ENCODE data around the gene TENT4A.

Gene TENT4A

DNA sequence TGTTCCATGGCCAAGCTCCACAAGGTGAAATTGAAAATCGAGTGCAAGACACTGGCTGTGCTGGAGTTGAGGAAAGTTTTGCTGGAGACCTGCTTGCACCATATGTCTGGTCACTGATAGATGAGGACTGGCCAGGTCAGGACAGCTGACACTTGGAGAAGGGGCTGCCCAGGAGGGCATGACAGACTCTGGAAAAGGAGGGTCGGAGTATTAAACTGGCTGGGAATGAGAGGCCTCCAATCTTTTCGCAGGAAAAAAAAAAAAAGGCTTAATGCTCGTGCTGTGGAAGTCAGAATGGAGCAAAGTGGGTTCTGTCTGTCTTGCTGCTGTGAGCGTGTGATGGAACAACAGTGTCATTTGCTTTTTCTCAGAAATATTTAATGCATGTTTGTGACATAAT is 5.5 kb downstream of the TENT4A start (continued):
- TF ChIP-seq, protein P1, sequence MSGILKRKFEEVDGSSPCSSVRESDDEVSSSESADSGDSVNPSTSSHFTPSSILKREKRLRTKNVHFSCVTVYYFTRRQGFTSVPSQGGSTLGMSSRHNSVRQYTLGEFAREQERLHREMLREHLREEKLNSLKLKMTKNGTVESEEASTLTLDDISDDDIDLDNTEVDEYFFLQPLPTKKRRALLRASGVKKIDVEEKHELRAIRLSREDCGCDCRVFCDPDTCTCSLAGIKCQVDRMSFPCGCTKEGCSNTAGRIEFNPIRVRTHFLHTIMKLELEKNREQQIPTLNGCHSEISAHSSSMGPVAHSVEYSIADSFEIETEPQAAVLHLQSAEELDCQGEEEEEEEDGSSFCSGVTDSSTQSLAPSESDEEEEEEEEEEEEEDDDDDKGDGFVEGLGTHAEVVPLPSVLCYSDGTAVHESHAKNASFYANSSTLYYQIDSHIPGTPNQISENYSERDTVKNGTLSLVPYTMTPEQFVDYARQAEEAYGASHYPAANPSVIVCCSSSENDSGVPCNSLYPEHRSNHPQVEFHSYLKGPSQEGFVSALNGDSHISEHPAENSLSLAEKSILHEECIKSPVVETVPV (CRISPR knock-in tag; IDR thresholded peaks at IDR 0.05) = no peak
- no peak for TF ChIP-seq ZFP3 (CRISPR knock-in tag; IDR thresholded peaks at IDR 0.05)

DNA sequence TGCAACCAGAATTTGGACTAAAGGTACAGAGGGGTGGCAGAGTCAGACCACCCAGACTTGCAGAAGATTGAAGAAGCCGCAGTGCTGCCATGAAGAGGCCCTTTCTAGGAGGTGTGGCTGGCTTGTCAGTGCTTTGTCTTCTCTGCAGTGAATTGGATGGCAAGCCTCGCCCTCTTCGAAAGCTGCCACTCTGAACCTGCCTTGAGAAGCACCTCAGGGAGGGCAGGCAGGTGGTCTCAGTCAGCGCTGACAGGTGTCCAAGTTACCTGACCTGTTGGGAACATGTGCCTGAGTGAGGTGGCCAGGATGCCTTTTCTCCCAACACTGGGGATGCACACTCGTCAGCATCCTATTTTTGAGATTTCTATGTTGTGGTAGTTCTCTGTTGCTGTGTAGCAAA is 6.2 kb downstream of the TENT4A start:
- ATAC-seq = no peak
- TF ChIP-seq ZNF70 (CRISPR knock-in tag; IDR thresholded peaks at IDR 0.05) = no peak
- no peak for TF ChIP-seq ZNF565 (CRISPR knock-in tag; conservative IDR thresholded peaks at IDR 0.05; ENCODE audit: low read depth)
- TF ChIP-seq, protein P2, sequence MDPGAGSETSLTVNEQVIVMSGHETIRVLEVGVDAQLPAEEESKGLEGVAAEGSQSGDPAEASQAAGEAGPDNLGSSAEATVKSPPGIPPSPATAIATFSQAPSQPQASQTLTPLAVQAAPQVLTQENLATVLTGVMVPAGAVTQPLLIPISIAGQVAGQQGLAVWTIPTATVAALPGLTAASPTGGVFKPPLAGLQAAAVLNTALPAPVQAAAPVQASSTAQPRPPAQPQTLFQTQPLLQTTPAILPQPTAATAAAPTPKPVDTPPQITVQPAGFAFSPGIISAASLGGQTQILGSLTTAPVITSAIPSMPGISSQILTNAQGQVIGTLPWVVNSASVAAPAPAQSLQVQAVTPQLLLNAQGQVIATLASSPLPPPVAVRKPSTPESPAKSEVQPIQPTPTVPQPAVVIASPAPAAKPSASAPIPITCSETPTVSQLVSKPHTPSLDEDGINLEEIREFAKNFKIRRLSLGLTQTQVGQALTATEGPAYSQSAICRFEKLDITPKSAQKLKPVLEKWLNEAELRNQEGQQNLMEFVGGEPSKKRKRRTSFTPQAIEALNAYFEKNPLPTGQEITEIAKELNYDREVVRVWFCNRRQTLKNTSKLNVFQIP (CRISPR knock-in tag; IDR thresholded peaks at IDR 0.05; ENCODE audit: borderline replicate concordance, low read depth) = no peak
- TF ChIP-seq, protein P1 (CRISPR knock-in tag; IDR thresholded peaks at IDR 0.05) = no peak
- TF ChIP-seq TCF4 (CRISPR knock-in tag; IDR thresholded peaks at IDR 0.05; ENCODE audit: borderline replicate concordance) = no peak
- TF ChIP-seq GLIS3 (CRISPR knock-in tag; IDR thresholded peaks at IDR 0.05) = no peak
- no peak for TF ChIP-seq CSDC2 (CRISPR knock-in tag; IDR thresholded peaks at IDR 0.05)
- TF ChIP-seq ZC3H10 (CRISPR knock-in tag; IDR thresholded peaks at IDR 0.05) = no peak
- no peak for TF ChIP-seq ISL1 (CRISPR knock-in tag; IDR thresholded peaks at IDR 0.05)
- no peak for TF ChIP-seq ARNTL (CRISPR knock-in tag; IDR thresholded peaks at IDR 0.05; ENCODE audit: borderline replicate concordance, low read depth)

DNA sequence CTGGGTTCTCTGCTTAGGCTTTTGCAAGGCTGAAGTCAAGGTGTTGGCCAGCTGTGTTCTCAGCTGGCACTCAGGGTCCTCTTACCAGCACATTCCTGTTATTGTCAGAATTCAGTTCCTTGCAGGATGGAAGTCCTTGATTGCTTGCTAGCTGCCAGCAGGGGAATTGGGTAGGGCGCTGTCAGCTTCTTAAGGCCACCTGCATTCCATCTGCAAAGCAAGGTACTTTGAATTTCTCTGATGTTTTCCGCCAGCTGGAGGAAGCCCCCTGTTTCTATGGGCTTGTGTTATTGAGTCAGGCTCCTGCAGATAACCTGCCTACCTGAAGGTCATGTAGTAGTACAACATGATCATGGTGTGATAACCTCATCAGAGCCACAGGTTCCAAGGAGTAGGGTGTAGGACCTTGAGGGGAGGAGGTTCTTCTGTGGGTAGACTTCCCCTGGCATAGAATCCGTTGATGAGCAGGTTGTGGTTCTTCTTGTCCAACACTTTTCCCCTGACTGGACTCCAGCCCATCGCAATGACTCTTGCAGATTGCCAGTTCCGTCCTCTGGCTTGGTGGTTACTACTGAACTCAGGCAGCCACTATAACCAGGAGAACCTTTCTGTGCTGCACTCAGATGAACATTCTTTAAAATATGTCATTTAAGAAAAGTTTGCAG is 6.8 kb downstream of the TENT4A start:
- ATAC-seq = no peak
- TF ChIP-seq GLIS3 (CRISPR knock-in tag; IDR thresholded peaks at IDR 0.05) = no peak
- no peak for TF ChIP-seq ZNF8 (CRISPR knock-in tag; IDR thresholded peaks at IDR 0.05)
- TF ChIP-seq ZNF70 (CRISPR knock-in tag; IDR thresholded peaks at IDR 0.05) = no peak
- TF ChIP-seq, protein P3, sequence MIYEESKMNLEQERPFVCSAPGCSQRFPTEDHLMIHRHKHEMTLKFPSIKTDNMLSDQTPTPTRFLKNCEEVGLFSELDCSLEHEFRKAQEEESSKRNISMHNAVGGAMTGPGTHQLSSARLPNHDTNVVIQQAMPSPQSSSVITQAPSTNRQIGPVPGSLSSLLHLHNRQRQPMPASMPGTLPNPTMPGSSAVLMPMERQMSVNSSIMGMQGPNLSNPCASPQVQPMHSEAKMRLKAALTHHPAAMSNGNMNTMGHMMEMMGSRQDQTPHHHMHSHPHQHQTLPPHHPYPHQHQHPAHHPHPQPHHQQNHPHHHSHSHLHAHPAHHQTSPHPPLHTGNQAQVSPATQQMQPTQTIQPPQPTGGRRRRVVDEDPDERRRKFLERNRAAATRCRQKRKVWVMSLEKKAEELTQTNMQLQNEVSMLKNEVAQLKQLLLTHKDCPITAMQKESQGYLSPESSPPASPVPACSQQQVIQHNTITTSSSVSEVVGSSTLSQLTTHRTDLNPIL (CRISPR knock-in tag; IDR thresholded peaks at IDR 0.05; ENCODE audit: low read depth) = no peak
- no peak for TF ChIP-seq SNAI2 (CRISPR knock-in tag; IDR thresholded peaks at IDR 0.05)
- no peak for TF ChIP-seq CSDC2 (CRISPR knock-in tag; IDR thresholded peaks at IDR 0.05)
- no peak for TF ChIP-seq ZFP3 (CRISPR knock-in tag; IDR thresholded peaks at IDR 0.05)
- no peak for TF ChIP-seq BACH2 (CRISPR knock-in tag; IDR thresholded peaks at IDR 0.05; ENCODE audit: borderline replicate concordance)
- TF ChIP-seq ZFP30 (CRISPR knock-in tag; IDR thresholded peaks at IDR 0.05) = no peak
- no peak for TF ChIP-seq PPARA (CRISPR knock-in tag; IDR thresholded peaks at IDR 0.05; ENCODE audit: borderline replicate concordance)
- TF ChIP-seq ARNTL (CRISPR knock-in tag; IDR thresholded peaks at IDR 0.05; ENCODE audit: borderline replicate concordance, low read depth) = no peak
- TF ChIP-seq, protein P2 (CRISPR knock-in tag; IDR thresholded peaks at IDR 0.05; ENCODE audit: borderline replicate concordance, low read depth) = no peak
- no peak for TF ChIP-seq OSR1 (CRISPR knock-in tag; IDR thresholded peaks at IDR 0.05)
- TF ChIP-seq, protein P4, sequence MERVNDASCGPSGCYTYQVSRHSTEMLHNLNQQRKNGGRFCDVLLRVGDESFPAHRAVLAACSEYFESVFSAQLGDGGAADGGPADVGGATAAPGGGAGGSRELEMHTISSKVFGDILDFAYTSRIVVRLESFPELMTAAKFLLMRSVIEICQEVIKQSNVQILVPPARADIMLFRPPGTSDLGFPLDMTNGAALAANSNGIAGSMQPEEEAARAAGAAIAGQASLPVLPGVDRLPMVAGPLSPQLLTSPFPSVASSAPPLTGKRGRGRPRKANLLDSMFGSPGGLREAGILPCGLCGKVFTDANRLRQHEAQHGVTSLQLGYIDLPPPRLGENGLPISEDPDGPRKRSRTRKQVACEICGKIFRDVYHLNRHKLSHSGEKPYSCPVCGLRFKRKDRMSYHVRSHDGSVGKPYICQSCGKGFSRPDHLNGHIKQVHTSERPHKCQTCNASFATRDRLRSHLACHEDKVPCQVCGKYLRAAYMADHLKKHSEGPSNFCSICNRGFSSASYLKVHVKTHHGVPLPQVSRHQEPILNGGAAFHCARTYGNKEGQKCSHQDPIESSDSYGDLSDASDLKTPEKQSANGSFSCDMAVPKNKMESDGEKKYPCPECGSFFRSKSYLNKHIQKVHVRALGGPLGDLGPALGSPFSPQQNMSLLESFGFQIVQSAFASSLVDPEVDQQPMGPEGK (CRISPR knock-in tag; IDR thresholded peaks at IDR 0.05; ENCODE audit: borderline replicate concordance) = no peak
- TF ChIP-seq ZNF565 (CRISPR knock-in tag; conservative IDR thresholded peaks at IDR 0.05; ENCODE audit: low read depth) = no peak
- no peak for TF ChIP-seq RARB (CRISPR knock-in tag; IDR thresholded peaks at IDR 0.05)
- TF ChIP-seq, protein P5, sequence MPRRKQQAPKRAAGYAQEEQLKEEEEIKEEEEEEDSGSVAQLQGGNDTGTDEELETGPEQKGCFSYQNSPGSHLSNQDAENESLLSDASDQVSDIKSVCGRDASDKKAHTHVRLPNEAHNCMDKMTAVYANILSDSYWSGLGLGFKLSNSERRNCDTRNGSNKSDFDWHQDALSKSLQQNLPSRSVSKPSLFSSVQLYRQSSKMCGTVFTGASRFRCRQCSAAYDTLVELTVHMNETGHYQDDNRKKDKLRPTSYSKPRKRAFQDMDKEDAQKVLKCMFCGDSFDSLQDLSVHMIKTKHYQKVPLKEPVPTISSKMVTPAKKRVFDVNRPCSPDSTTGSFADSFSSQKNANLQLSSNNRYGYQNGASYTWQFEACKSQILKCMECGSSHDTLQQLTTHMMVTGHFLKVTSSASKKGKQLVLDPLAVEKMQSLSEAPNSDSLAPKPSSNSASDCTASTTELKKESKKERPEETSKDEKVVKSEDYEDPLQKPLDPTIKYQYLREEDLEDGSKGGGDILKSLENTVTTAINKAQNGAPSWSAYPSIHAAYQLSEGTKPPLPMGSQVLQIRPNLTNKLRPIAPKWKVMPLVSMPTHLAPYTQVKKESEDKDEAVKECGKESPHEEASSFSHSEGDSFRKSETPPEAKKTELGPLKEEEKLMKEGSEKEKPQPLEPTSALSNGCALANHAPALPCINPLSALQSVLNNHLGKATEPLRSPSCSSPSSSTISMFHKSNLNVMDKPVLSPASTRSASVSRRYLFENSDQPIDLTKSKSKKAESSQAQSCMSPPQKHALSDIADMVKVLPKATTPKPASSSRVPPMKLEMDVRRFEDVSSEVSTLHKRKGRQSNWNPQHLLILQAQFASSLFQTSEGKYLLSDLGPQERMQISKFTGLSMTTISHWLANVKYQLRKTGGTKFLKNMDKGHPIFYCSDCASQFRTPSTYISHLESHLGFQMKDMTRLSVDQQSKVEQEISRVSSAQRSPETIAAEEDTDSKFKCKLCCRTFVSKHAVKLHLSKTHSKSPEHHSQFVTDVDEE (CRISPR knock-in tag; IDR thresholded peaks at IDR 0.05) = no peak
- TF ChIP-seq, protein P1 (CRISPR knock-in tag; IDR thresholded peaks at IDR 0.05) = no peak
- no peak for TF ChIP-seq ZC3H10 (CRISPR knock-in tag; IDR thresholded peaks at IDR 0.05)
- no peak for TF ChIP-seq TCF4 (CRISPR knock-in tag; IDR thresholded peaks at IDR 0.05; ENCODE audit: borderline replicate concordance)
